Thoracic aorta (tissue), 2 donors: Measurements from ENCODE around the gene AKAP7. TPM values are rescaled to one million over a fixed set of nuclear protein-coding genes. Genes with fewer than 3 reads are reported as not detected.

ENCODE experiments used
- ATAC-seq: fragments of 150-250 bp; one replicate; pipeline ENCODE4 v1.8.0; 2017; ENCODE audit warnings: low read depth; ENCODE audit not compliant: insufficient number of reproducible peaks, low FRiP score
- DNase-seq: peaks from one replicate; pipeline ENCODE4 v3.0.0-alpha.2; 2020; ENCODE audit warnings: low spot score
- H3K27ac ChIP-seq, 2 donors: fragments of 200-600 bp; sonication (generic); 1 replicate in 1 of 2; 2 replicates in 1 of 2; pipeline ENCODE4 v1.5.1; 2016; ENCODE audit warnings: mild to moderate bottlenecking in 2 of 2, moderate library complexity in 2 of 2
- H3K27me3 ChIP-seq: fragments of 200-600 bp; sonication (generic); replicated peaks from 2 replicates; pipeline ENCODE4 v1.6.0; 2016; ENCODE audit warnings: mild to moderate bottlenecking; ENCODE audit not compliant: insufficient read depth
- H3K36me3 ChIP-seq: fragments of 200-600 bp; sonication (generic); one replicate; pipeline ENCODE4 v1.5.1; 2016
- H3K4me1 ChIP-seq, 2 donors: fragments of 200-600 bp; sonication (generic); 1 replicate in 1 of 2; 2 replicates in 1 of 2; pipeline versions ENCODE4 v1.5.1 to v1.6.0; 2016; ENCODE audit warnings: low read depth in 2 of 2, mild to moderate bottlenecking in 1 of 2; ENCODE audit not compliant: control insufficient read depth in 1 of 2
- H3K4me3 ChIP-seq: fragments of 200-600 bp; sonication (generic); 2 replicates; pipeline ENCODE4 v1.5.1; 2016; ENCODE audit warnings: mild to moderate bottlenecking
- H3K9me3 ChIP-seq: fragments of 200-600 bp; sonication (generic); 2 replicates; pipeline ENCODE4 v1.5.1; 2016
- CTCF ChIP-seq: fragments of 200-600 bp; sonication (generic); IDR thresholded peaks from one replicate; pipeline ENCODE4 v1.5.1; 2019; ENCODE audit warnings: antibody characterized with exemption
- total RNA-seq, 2 donors: library from RNA; depleted of rRNA; stranded (reverse); fragments of >200 nt; gene quantifications; one replicate each; pipeline versions ENCODE4 v1.1.0 to v1.2.3, GENCODE V29; 2016

The AKAP7 gene
- total RNA-seq, 2 donors from 2014 or later, result 3.0 to 4.1 TPM

DNA sequence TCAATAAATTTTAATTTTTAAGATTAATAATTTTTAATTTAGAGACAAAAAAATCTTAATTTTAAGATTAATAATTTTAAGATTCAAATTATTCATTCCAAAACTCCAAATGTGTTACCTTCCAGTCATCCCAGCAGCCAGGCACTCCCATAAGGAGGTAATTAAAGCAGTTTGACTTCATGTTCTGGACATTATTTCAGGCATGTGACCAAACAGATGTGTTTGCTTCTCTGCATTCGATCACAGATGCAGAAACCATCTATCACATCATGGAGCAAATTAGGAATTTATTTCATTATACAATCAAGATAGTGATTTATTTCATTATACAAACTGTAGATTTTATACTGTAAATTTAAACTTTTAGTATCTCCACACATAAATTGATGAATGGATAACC lies 150.3 kb downstream of the AKAP7 start:
- no peak overlapping the region for H3K4me3 ChIP-seq
- DNase-seq (no peak), ATAC-seq (no peak)
- H3K9me3 ChIP-seq, result no peaks in the 10 kb centered on the region
- no peaks in the 10 kb centered on the region for H3K36me3 ChIP-seq
- H3K4me1 ChIP-seq, result no peaks in the 10 kb centered on the region
- no peak overlapping the region for H3K27ac ChIP-seq
- H3K27me3 ChIP-seq, result no peaks in the 10 kb centered on the region
- no peak for TF ChIP-seq CTCF

DNA sequence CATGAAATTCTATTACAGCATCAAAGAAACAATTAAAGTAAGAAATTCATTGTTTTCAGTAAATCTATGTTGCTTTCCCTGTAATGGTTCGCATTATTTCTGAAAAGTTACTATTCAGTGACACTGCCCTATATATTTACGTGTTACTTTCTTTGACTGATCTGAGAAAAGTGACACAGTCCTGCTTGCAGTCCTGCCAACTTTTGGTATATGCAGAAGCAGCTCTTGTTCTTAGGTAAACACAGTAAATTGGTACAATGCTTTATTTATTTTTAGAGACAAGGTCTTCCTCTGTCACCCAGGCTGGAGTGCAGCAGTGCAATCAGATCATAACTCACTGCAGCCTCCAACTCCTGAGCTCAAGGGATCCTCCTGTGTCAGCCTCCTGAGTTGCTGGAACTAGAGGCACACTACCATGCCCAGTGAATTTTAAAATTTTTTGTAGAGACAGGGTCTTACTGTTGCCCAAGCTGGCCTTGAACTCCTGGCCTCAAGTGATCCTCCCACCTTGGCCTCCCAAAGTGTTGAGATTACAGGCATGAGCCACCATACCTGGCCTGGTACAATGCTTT lies 151.3 kb downstream of the AKAP7 start:
- no peaks in the 10 kb centered on the region for H3K9me3 ChIP-seq
- ATAC-seq (no peak), DNase-seq (no peak)
- no peaks in the 10 kb centered on the region for H3K36me3 ChIP-seq
- TF ChIP-seq CTCF, result no peak
- H3K27me3 ChIP-seq, result no peaks in the 10 kb centered on the region
- H3K4me3 ChIP-seq, result no peak overlapping the region
- H3K4me1 ChIP-seq, result no peaks in the 10 kb centered on the region
- H3K27ac ChIP-seq, result no peak overlapping the region

- Histone ChIP-seq H3K4me3 (no peak overlapping the region), H3K27me3 (no peaks in the 10 kb centered on the region), H3K4me1 (no peaks in the 10 kb centered on the region), H3K27ac (no peak overlapping the region), H3K9me3 (no peaks in the 10 kb centered on the region), H3K36me3 (no peaks in the 10 kb centered on the region)
- no peak for ATAC-seq
- no peak for DNase-seq
- no peak for TF ChIP-seq CTCF
These were observed 152.9 kb downstream of the AKAP7 start for GRCh38 chr6:131288214-131288613.

- Histone ChIP-seq H3K36me3 (no peaks in the 10 kb centered on the region), H3K9me3 (no peaks in the 10 kb centered on the region), H3K4me1 (no peaks in the 10 kb centered on the region), H3K27me3 (no peaks in the 10 kb centered on the region), H3K27ac (no peak overlapping the region), H3K4me3 (no peak overlapping the region)
- DNase-seq (no peak), ATAC-seq (no peak)
- no peak for TF ChIP-seq CTCF
These were observed 155.7 kb downstream of the AKAP7 start for GRCh38 chr6:131290955-131291354.

DNA sequence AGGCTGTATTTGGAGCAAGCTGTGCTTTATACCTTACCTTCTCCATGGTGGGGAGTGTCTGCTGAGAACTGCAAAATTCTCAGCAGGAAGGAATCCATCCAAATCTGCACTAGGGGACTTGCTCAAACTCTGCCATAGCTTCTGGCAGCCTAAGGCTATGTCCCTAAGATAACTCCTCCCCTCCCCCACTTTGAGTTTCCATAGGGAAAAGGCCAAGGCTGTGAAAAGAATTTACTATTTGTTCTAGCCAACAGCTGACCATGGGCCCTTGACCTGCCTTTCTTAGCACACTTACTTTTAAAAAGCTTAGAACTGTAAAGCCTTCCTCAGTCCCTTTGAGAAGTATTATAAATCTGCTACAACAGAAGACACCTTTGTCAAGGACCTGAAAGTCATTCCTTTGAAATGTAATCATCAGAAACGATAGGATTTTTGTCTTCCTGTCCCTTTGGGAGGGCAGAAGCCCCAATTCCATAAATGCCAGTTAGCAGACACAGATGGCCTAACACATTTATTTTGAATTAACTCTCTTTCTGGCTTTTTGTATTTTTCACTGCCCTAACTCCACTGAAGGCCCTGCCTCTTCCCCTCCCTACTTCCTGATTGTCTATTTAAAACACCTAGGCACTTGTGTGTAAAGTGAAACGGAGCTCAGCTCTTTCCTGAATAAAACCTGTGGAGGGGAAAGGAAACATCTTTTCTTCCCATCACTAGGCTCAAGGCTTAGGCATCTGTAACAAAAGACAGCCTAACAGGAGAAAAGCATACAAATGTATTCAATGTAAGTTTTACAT lies 157.1 kb downstream of the AKAP7 start:
- no peak for DNase-seq
- Histone ChIP-seq H3K9me3 (no peaks in the 10 kb centered on the region), H3K4me3 (no peak overlapping the region), H3K36me3 (no peaks in the 10 kb centered on the region), H3K27ac (no peak overlapping the region), H3K27me3 (no peaks in the 10 kb centered on the region), H3K4me1 (no peaks in the 10 kb centered on the region)
- no peak for ATAC-seq
- TF ChIP-seq CTCF, result no peak
